Fibroblast of villous mesenchyme (primary cell): ENCODE measurements around the gene NT5C2. TPM values are rescaled to one million over a fixed set of nuclear protein-coding genes. Genes with fewer than 3 reads are reported as not detected.
A peak's percentile ranks its signal among the peaks of the same experiment; 100 is the strongest.

ENCODE experiments used
- DNase-seq: peaks from one replicate; pipeline ENCODE4 v3.0.0-alpha.2; 2010; ENCODE audit warnings: low read depth
- H3K4me3 ChIP-seq: 2 replicates; pipeline ENCODE4 v1.5.1; 2011; ENCODE audit warnings: low read depth, mild to moderate bottlenecking, low read length
- CTCF ChIP-seq: IDR thresholded peaks from 2 replicates; pipeline ENCODE4 v1.5.1; 2012; ENCODE audit warnings: low read depth, mild to moderate bottlenecking, low read length; ENCODE audit not compliant: insufficient read depth
- total RNA-seq: library from RNA; depleted of rRNA; stranded (reverse); fragments of >200 nt; gene quantifications from 2 replicates; pipeline ENCODE4 v1.2.3, GENCODE V29; 2012

NT5C2 gene
- total RNA-seq, 1 donor, result 92.0 TPM

GRCh38 chr10:103117247-103117646, 75.8 kb downstream of the NT5C2 start:
- TF ChIP-seq CTCF, result no peak
- no peak for DNase-seq
- no peak overlapping the region for H3K4me3 ChIP-seq

- no peak for DNase-seq
- TF ChIP-seq CTCF, result no peak
- H3K4me3 ChIP-seq, result no peak overlapping the region
Measured at GRCh38 chr10:103114876-103115275, 78.2 kb downstream of the NT5C2 start.

- DNase-seq, result no peak
- TF ChIP-seq CTCF, result no peak
- no peak overlapping the region for H3K4me3 ChIP-seq
Measured at GRCh38 chr10:103111918-103112877, 80.9 kb downstream of the NT5C2 start.

GRCh38 chr10:103111031-103111917, 81.8 kb downstream of the NT5C2 start:
- H3K4me3 ChIP-seq, result no peak overlapping the region
- peak; percentile 70 for DNase-seq
- no peak for TF ChIP-seq CTCF

- DNase-seq, result no peak
- no peak for TF ChIP-seq CTCF
- no peak overlapping the region for H3K4me3 ChIP-seq
Measured at GRCh38 chr10:103110407-103110806, 82.7 kb downstream of the NT5C2 start.

- no peak for TF ChIP-seq CTCF
Measured at GRCh38 chr10:103109821-103110220, 83.3 kb downstream of the NT5C2 start.

More at GRCh38 chr10:103109821-103110220, 83.3 kb downstream of the NT5C2 start:
- no peak overlapping the region for H3K4me3 ChIP-seq
- no peak for DNase-seq
